A549 (cell line): ENCODE measurements around the gene NEDD9. TPM values are rescaled to one million over a fixed set of nuclear protein-coding genes. Genes with fewer than 3 reads are reported as not detected.

Experiments
- ATAC-seq, 2 experiments: fragments of 200-7000 bp in 1 of 2; fragments of >200 bp in 1 of 2; cut with Nextera tagmentation in 1 of 2; cut with Tn5 transposase in 1 of 2; 3 replicates each; pipeline versions ENCODE4 v1.8.0 to v1.9.1; 2018 to 2020; ENCODE audit warnings: mild to moderate bottlenecking in 1 of 2, moderate library complexity in 1 of 2
- CTCF ChIA-PET: fragments of 300-600 bp; sonication (Branson Sonifier 250); formaldehyde crosslinking; extraction: SDS; loops from one replicate; lab custom pipeline; 2021; ENCODE audit warnings: antibody characterized with exemption, inconsistent platforms; lab: Yijun Ruan, JAX
- POLR2A ChIA-PET: fragments of 350-600 bp; formaldehyde crosslinking; extraction: SDS; loops from one replicate; lab custom pipeline; 2021; ENCODE audit warnings: antibody characterized with exemption, inconsistent platforms; lab: Yijun Ruan, JAX
- DNase-seq, 2 experiments: peaks; one replicate each; pipeline versions ENCODE4 v3.0.0 to v3.0.0-alpha.2; 2011 to 2016; ENCODE audit warnings: low read depth in 1 of 2, low spot score in 1 of 2
- FAIRE-seq: peaks from 2 replicates; lab custom pipeline; 2011; peaks lifted over from hg19 to GRCh38; lab: Jason Lieb, UNC
- H3K27ac ChIP-seq, 2 experiments: fragments of >200 bp; sonication (Bioruptor Twin); formaldehyde crosslinking; 3 replicates each; pipeline ENCODE4 v1.5.1; 2016 to 2017
- H3K4me1 ChIP-seq: fragments of >200 bp; sonication (Bioruptor Twin); formaldehyde crosslinking; 3 replicates; pipeline ENCODE4 v1.6.1; 2016
- H3K4me2 ChIP-seq: fragments of >200 bp; sonication (Bioruptor Twin); formaldehyde crosslinking; 3 replicates; pipeline ENCODE4 v1.6.1; 2016
- H3K4me3 ChIP-seq: fragments of >200 bp; sonication (Bioruptor Twin); formaldehyde crosslinking; 3 replicates; pipeline ENCODE4 v1.5.1; 2016
- H3K9me3 ChIP-seq: fragments of >200 bp; sonication (Bioruptor Twin); formaldehyde crosslinking; 3 replicates; pipeline ENCODE4 v1.6.1; 2016
- CHD2 ChIP-seq: fragments of 150-350 bp; IDR thresholded peaks from 2 replicates; pipeline ENCODE4 v1.6.1; 2014; ENCODE audit warnings: low read length; ENCODE audit not compliant: partially characterized antibody
- EHMT2 ChIP-seq: fragments of 200-600 bp; sonication (generic); IDR thresholded peaks from 2 replicates; pipeline ENCODE4 v1.6.1; 2016; ENCODE audit warnings: antibody characterized with exemption, low read depth, mild to moderate bottlenecking, moderate library complexity
- FOSL2 ChIP-seq, 2 experiments: fragments of 450-650 bp in 1 of 2; fragments of >200 bp in 1 of 2; sonication (Bioruptor Twin) in 1 of 2; formaldehyde crosslinking; IDR thresholded peaks; 2 replicates each; pipeline versions ENCODE4 v1.5.0 to v1.6.1; 2016 to 2020; ENCODE audit warnings: mild to moderate bottlenecking in 1 of 2, moderate library complexity in 1 of 2
- HOXB13 ChIP-seq: fragments of 250-450 bp; sonication (Bioruptor Pico); IDR thresholded peaks from 2 replicates; pipeline ENCODE4 v1.5.0; 2020; ENCODE audit warnings: low read depth, mild to moderate bottlenecking, moderate library complexity
- JUN ChIP-seq, 2 experiments: fragments of >200 bp; sonication (Bioruptor Twin); formaldehyde crosslinking; IDR thresholded peaks; 2 replicates in 1 of 2; 3 replicates in 1 of 2; pipeline ENCODE4 v1.6.1; 2016 to 2017
- MAFK ChIP-seq: fragments of 450-650 bp; IDR thresholded peaks from 2 replicates; pipeline ENCODE4 v1.6.1; 2014; ENCODE audit not compliant: partially characterized antibody
- NFE2L2 ChIP-seq: fragments of 150-350 bp; conservative IDR thresholded peaks from 2 replicates; pipeline ENCODE4 v1.6.1; 2014; ENCODE audit warnings: low read length
- NPAS2 ChIP-seq: fragments of 250-450 bp; sonication (Bioruptor Pico); IDR thresholded peaks from 2 replicates; pipeline ENCODE4 v1.8.0; 2022; ENCODE audit warnings: mild to moderate bottlenecking, moderate library complexity, borderline replicate concordance
- NR3C1 ChIP-seq: fragments of >200 bp; sonication (Bioruptor Twin); formaldehyde crosslinking; IDR thresholded peaks from 3 replicates; pipeline ENCODE4 v1.6.1; 2017
- POLR2AphosphoS2 ChIP-seq: conservative IDR thresholded peaks from 2 replicates; pipeline ENCODE4 v1.6.1; 2012; ENCODE audit warnings: low read length, improper control_type of control experiment, inconsistent platforms
- TFCP2L1 ChIP-seq: fragments of 250-450 bp; sonication (Bioruptor Pico); IDR thresholded peaks from 2 replicates; pipeline ENCODE4 v1.5.0; 2021; ENCODE audit warnings: mild to moderate bottlenecking
- TP53 ChIP-seq: fragments of 250-450 bp; sonication (Bioruptor Pico); IDR thresholded peaks from 2 replicates; pipeline ENCODE4 v1.5.0; 2021; ENCODE audit warnings: mild to moderate bottlenecking, moderate library complexity
- ZFP36 ChIP-seq: fragments of 450-650 bp; IDR thresholded peaks from 2 replicates; pipeline ENCODE4 v1.6.1; 2014; ENCODE audit warnings: borderline replicate concordance; ENCODE audit not compliant: partially characterized antibody
- ZNF302 ChIP-seq: fragments of 250-450 bp; sonication (Bioruptor Pico); IDR thresholded peaks from 2 replicates; pipeline ENCODE4 v1.9.0; 2021; ENCODE audit warnings: inconsistent platforms, mild to moderate bottlenecking, moderate library complexity
- WGBS: methylation state at CpG from one replicate; pipeline ENCODE4 v1.1.6; 2017; ENCODE audit errors: missing lambda C conversion rate; 5-methylcytosine and 5-hydroxymethylcytosine counted together
- polyA plus RNA-seq, 4 experiments: library from polyadenylated mRNA; depleted of rRNA in 3 of 4; stranded (reverse); fragments of >200 nt; fragmentation: RNase III in 1 of 4; extraction: RNeasy Plus Mini Kit Qiagen cat#74134 plus additional on column Dnase treatment in 1 of 4; gene quantifications; 2 replicates in 3 of 4; 3 replicates in 1 of 4; pipeline ENCODE4 v1.2.3, GENCODE V29; 2011 to 2017
- TF ChIP-seq, protein P1 (sequence below): fragments of 250-450 bp; sonication (Bioruptor Pico); IDR thresholded peaks from 2 replicates; pipeline ENCODE4 v1.5.0; 2021; ENCODE audit warnings: mild to moderate bottlenecking, moderate library complexity, borderline replicate concordance
- TF ChIP-seq, protein P2 (sequence below): fragments of 150-350 bp; IDR thresholded peaks from 2 replicates; pipeline ENCODE4 v1.6.1; 2014; ENCODE audit warnings: low read depth, mild to moderate bottlenecking, low read length
- TF ChIP-seq, protein P3 (sequence below): IDR thresholded peaks from 2 replicates; pipeline ENCODE4 v1.6.1; 2012
- TF ChIP-seq, protein P4 (sequence below): IDR thresholded peaks from 2 replicates; pipeline ENCODE4 v1.6.1; 2012
- TF ChIP-seq, protein P5 (sequence below): IDR thresholded peaks from 2 replicates; pipeline ENCODE4 v1.6.1; 2012; ENCODE audit warnings: low read depth, borderline replicate concordance
- TF ChIP-seq, protein P6 (sequence below): fragments of >200 bp; sonication (Bioruptor Twin); formaldehyde crosslinking; IDR thresholded peaks from 3 replicates; pipeline ENCODE4 v1.5.1; 2016
- TF ChIP-seq, protein P7 (sequence below): fragments of 200-600 bp; sonication (generic); IDR thresholded peaks from 2 replicates; pipeline ENCODE4 v1.6.1; 2016; ENCODE audit warnings: antibody characterized with exemption, mild to moderate bottlenecking, moderate library complexity

NEDD9 gene
- polyA plus RNA-seq, 2 of the 4 experiments (the other 2 are of a cell fraction), result 46.7 to 79.6 TPM

DNA sequence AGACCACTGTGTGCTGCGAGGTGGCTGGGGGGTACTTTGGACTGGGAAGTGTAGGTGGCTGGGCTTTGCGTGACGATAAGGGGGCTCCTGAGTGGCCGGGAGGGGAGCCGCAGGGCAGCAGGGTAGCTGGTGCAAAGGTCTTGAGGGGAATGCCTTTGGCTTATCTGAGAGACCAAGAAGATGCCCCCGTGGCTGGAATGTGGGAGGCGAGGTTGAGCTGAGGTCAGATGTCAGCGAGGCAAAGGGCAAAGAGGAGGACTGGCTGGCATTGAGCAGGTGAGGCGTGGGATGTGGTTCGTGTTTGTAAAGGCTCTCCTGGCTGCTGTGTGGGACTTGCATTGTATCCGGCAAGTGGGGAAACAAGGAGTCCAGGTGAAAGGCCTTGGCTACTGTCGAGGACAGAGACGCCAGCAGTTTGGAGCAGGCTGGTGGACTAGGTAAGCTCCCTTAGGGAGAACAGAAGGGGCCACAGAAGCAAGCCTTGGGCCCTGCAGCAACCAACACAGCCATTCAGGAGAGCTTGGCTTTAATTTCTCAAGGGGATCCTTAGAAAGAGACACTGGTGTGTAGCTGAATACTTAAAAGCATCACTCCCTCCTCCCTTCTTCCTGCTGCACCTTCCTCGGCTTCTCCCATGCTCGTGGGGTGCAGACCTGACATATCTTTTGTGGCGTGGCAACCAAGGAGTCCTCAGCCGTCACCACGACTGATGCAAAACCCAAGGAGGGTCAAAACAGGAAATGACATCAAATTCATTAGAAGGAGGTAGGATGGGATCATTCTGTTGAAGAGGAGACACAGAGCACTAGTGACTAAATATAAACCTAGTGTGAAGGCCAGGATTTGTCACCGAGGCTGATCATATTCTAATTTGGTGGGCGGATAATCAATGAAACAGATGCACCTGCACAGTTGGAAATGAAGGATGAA is 67.5 kb downstream of the NEDD9 start:
- FAIRE-seq, result no peak
- CTCF ChIA-PET, result no interaction called here

DNA sequence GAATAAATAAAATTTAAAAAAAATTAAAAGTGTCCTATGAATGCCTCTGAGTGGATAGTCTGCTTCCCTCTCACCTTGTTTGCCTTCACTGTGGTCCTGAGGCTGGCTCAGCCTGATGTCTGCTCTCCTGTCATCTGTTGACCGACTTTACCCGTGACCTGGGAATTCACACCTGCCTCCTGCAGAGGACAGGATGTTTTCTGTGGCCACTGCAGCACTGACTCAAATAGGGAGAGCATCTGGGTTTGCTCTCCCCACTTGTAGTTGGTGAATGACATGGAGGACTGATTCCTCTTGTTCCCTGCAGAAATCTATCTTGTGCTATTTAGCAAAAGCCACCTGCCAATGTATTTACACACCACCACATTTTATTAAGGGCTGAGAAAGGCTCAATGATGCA is 68.5 kb downstream of the NEDD9 start:
- POLR2A ChIA-PET, result no interaction called here
- peaks cover 9% of the 10 kb centered on the region for H3K4me1 ChIP-seq
- FAIRE-seq (no peak), DNase-seq (no peak), ATAC-seq (no peak)
- no peak overlapping the region for H3K4me3 ChIP-seq
- CTCF ChIA-PET, result interaction anchor here (1.2 to 3.4 kb wide), 4 partner anchors 8 to 334 kb away, joined by 3 to 14 read pairs (median 6); no protein-coding TSS in a partner anchor
- no peak overlapping the region for H3K27ac ChIP-seq
- no peak overlapping the region for H3K4me2 ChIP-seq
- WGBS, result 91% methylated on average over 2 of the region's 2 CpGs
- H3K9me3 ChIP-seq, result peaks cover 4% of the 10 kb centered on the region; the same call in 1 of the 3 replicates
- TF ChIP-seq, protein P1, sequence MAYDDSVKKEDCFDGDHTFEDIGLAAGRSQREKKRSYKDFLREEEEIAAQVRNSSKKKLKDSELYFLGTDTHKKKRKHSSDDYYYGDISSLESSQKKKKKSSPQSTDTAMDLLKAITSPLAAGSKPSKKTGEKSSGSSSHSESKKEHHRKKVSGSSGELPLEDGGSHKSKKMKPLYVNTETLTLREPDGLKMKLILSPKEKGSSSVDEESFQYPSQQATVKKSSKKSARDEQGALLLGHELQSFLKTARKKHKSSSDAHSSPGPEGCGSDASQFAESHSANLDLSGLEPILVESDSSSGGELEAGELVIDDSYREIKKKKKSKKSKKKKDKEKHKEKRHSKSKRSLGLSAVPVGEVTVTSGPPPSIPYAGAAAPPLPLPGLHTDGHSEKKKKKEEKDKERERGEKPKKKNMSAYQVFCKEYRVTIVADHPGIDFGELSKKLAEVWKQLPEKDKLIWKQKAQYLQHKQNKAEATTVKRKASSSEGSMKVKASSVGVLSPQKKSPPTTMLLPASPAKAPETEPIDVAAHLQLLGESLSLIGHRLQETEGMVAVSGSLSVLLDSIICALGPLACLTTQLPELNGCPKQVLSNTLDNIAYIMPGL (CRISPR knock-in tag), result no peak
- TF ChIP-seq, protein P2, sequence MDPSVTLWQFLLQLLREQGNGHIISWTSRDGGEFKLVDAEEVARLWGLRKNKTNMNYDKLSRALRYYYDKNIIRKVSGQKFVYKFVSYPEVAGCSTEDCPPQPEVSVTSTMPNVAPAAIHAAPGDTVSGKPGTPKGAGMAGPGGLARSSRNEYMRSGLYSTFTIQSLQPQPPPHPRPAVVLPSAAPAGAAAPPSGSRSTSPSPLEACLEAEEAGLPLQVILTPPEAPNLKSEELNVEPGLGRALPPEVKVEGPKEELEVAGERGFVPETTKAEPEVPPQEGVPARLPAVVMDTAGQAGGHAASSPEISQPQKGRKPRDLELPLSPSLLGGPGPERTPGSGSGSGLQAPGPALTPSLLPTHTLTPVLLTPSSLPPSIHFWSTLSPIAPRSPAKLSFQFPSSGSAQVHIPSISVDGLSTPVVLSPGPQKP, result no peak
- no peak for TF ChIP-seq CHD2
- TF ChIP-seq NFE2L2, result no peak
- TF ChIP-seq FOSL2 (IDR thresholded peaks at IDR 0.05), result no peak
- no peak for TF ChIP-seq FOSL2 (CRISPR knock-in tag; IDR thresholded peaks at IDR 0.05)
- TF ChIP-seq, protein P3, sequence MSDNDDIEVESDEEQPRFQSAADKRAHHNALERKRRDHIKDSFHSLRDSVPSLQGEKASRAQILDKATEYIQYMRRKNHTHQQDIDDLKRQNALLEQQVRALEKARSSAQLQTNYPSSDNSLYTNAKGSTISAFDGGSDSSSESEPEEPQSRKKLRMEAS, result no peak
- TF ChIP-seq JUN (IDR thresholded peaks at IDR 0.05), result no peak
- TF ChIP-seq NPAS2 (CRISPR knock-in tag), result no peak
- no peak for TF ChIP-seq TP53
- no peak for TF ChIP-seq POLR2AphosphoS2

More for the DNA sequence above, 67.5 kb downstream of the NEDD9 start:
- 76% methylated on average over 20 of the region's 20 CpGs for WGBS
- no peak for DNase-seq
- no peak overlapping the region for H3K4me2 ChIP-seq
- no peak for ATAC-seq
- no peak overlapping the region for H3K4me3 ChIP-seq
- peaks cover 9% of the 10 kb centered on the region for H3K4me1 ChIP-seq
- POLR2A ChIA-PET, result no interaction called here
- TF ChIP-seq HOXB13 (CRISPR knock-in tag) (no peak), ZNF302 (CRISPR knock-in tag) (no peak), FOSL2 (IDR thresholded peaks at IDR 0.05) (no peak), FOSL2 (CRISPR knock-in tag; IDR thresholded peaks at IDR 0.05) (no peak), NR3C1 (no peak), CHD2 (no peak), MAFK (no peak), TFCP2L1 (no peak), EHMT2 (no peak), ZFP36 (no peak)
- TF ChIP-seq, protein P4, sequence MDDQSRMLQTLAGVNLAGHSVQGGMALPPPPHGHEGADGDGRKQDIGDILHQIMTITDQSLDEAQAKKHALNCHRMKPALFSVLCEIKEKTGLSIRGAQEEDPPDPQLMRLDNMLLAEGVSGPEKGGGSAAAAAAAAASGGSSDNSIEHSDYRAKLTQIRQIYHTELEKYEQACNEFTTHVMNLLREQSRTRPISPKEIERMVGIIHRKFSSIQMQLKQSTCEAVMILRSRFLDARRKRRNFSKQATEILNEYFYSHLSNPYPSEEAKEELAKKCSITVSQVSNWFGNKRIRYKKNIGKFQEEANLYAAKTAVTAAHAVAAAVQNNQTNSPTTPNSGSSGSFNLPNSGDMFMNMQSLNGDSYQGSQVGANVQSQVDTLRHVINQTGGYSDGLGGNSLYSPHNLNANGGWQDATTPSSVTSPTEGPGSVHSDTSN, result no peak
- TF ChIP-seq, protein P5, sequence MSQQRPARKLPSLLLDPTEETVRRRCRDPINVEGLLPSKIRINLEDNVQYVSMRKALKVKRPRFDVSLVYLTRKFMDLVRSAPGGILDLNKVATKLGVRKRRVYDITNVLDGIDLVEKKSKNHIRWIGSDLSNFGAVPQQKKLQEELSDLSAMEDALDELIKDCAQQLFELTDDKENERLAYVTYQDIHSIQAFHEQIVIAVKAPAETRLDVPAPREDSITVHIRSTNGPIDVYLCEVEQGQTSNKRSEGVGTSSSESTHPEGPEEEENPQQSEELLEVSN, result no peak
- TF ChIP-seq, protein P3, result no peak
- TF ChIP-seq, protein P6, sequence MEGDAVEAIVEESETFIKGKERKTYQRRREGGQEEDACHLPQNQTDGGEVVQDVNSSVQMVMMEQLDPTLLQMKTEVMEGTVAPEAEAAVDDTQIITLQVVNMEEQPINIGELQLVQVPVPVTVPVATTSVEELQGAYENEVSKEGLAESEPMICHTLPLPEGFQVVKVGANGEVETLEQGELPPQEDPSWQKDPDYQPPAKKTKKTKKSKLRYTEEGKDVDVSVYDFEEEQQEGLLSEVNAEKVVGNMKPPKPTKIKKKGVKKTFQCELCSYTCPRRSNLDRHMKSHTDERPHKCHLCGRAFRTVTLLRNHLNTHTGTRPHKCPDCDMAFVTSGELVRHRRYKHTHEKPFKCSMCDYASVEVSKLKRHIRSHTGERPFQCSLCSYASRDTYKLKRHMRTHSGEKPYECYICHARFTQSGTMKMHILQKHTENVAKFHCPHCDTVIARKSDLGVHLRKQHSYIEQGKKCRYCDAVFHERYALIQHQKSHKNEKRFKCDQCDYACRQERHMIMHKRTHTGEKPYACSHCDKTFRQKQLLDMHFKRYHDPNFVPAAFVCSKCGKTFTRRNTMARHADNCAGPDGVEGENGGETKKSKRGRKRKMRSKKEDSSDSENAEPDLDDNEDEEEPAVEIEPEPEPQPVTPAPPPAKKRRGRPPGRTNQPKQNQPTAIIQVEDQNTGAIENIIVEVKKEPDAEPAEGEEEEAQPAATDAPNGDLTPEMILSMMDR, result no peak
- TF ChIP-seq, protein P7, sequence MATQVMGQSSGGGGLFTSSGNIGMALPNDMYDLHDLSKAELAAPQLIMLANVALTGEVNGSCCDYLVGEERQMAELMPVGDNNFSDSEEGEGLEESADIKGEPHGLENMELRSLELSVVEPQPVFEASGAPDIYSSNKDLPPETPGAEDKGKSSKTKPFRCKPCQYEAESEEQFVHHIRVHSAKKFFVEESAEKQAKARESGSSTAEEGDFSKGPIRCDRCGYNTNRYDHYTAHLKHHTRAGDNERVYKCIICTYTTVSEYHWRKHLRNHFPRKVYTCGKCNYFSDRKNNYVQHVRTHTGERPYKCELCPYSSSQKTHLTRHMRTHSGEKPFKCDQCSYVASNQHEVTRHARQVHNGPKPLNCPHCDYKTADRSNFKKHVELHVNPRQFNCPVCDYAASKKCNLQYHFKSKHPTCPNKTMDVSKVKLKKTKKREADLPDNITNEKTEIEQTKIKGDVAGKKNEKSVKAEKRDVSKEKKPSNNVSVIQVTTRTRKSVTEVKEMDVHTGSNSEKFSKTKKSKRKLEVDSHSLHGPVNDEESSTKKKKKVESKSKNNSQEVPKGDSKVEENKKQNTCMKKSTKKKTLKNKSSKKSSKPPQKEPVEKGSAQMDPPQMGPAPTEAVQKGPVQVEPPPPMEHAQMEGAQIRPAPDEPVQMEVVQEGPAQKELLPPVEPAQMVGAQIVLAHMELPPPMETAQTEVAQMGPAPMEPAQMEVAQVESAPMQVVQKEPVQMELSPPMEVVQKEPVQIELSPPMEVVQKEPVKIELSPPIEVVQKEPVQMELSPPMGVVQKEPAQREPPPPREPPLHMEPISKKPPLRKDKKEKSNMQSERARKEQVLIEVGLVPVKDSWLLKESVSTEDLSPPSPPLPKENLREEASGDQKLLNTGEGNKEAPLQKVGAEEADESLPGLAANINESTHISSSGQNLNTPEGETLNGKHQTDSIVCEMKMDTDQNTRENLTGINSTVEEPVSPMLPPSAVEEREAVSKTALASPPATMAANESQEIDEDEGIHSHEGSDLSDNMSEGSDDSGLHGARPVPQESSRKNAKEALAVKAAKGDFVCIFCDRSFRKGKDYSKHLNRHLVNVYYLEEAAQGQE, result no peak
- H3K27ac ChIP-seq, result no peak overlapping the region
- H3K9me3 ChIP-seq, result 0 out of 3 replicates have a peak, but pooled peaks cover 1% of the 10 kb centered on the region
